SK-N-SH (cell line): ENCODE measurements around the gene VGLL4. TPM values are rescaled to one million over a fixed set of nuclear protein-coding genes. Genes with fewer than 3 reads are reported as not detected.

Experiments
- CTCF ChIA-PET: fragments of 300-600, 350-600 bp; formaldehyde crosslinking; extraction: SDS; loops from one replicate; lab custom pipeline; 2021; lab: Yijun Ruan, JAX
- POLR2A ChIA-PET: fragments of 350-600 bp; sonication (Branson Sonifier 250); formaldehyde crosslinking; extraction: SDS; loops from one replicate; lab custom pipeline; 2020; ENCODE audit warnings: antibody characterized with exemption, inconsistent platforms; lab: Yijun Ruan, JAX
- DNase-seq: peaks from one replicate; pipeline ENCODE4 v3.0.0; 2012
- H2AFZ ChIP-seq: fragments of 200-600 bp; sonication (generic); 2 replicates; pipeline ENCODE4 v1.8.1; 2016; ENCODE audit warnings: antibody characterized with exemption, mild to moderate bottlenecking, low read depth
- H3F3A ChIP-seq: fragments of 200-600 bp; sonication (generic); replicated peaks from 2 replicates; pipeline ENCODE3; 2016; ENCODE audit warnings: antibody characterized with exemption, mild to moderate bottlenecking; ENCODE audit not compliant: insufficient read depth
- H3K27ac ChIP-seq, 2 experiments: fragments of 200-500 bp in 1 of 2; fragments of 200-600 bp in 1 of 2; sonication (Bioruptor generic) in 1 of 2; sonication (generic), shearing (Covaris generic) in 1 of 2; 2 replicates each; pipeline versions ENCODE4 v1.5.1 to v1.6.1; 2014 to 2016; ENCODE audit warnings: low read depth in 2 of 2, inconsistent platforms in 1 of 2, low read length in 1 of 2, mild to moderate bottlenecking in 1 of 2, mixed read lengths in 1 of 2
- H3K27me3 ChIP-seq: fragments of 200-600 bp; sonication (generic), shearing (Covaris generic); 2 replicates; pipeline ENCODE4 v1.6.1; 2016; ENCODE audit warnings: mixed run types; ENCODE audit not compliant: insufficient read depth
- H3K36me3 ChIP-seq, 2 experiments: fragments of 200-500 bp in 1 of 2; fragments of 200-600 bp in 1 of 2; sonication (Bioruptor generic) in 1 of 2; sonication (generic) in 1 of 2; replicated peaks in 1 of 2; 2 replicates each; pipeline versions ENCODE3 to v1.5.1; 2014 to 2016; ENCODE audit warnings: low read length in 1 of 2, mild to moderate bottlenecking in 1 of 2; ENCODE audit not compliant: insufficient read depth in 2 of 2, control insufficient read depth in 1 of 2
- H3K4me1 ChIP-seq, 2 experiments: fragments of 200-500 bp in 1 of 2; fragments of 200-600 bp in 1 of 2; sonication (Bioruptor generic) in 1 of 2; sonication (generic), shearing (Covaris generic) in 1 of 2; 2 replicates each; pipeline versions ENCODE4 v1.5.1 to v1.6.1; 2014 to 2016; ENCODE audit warnings: low read depth in 1 of 2, low read length in 1 of 2, mixed run types in 1 of 2; ENCODE audit not compliant: insufficient read depth in 2 of 2, control insufficient read depth in 1 of 2
- H3K4me2 ChIP-seq: fragments of 200-600 bp; sonication (generic), shearing (Covaris generic); 2 replicates; pipeline ENCODE4 v1.6.1; 2017; ENCODE audit warnings: mixed run types
- H3K4me3 ChIP-seq, 2 experiments: fragments of 200-500 bp in 1 of 2; fragments of 200-600 bp in 1 of 2; sonication (Bioruptor generic) in 1 of 2; sonication (generic), shearing (Covaris generic) in 1 of 2; 2 replicates each; pipeline versions ENCODE4 v1.5.1 to v1.8.1; 2014 to 2016; ENCODE audit warnings: low read depth in 2 of 2, inconsistent platforms in 1 of 2, low read length in 1 of 2, mild to moderate bottlenecking in 1 of 2, mixed read lengths in 1 of 2, moderate library complexity in 1 of 2
- H3K79me2 ChIP-seq: fragments of 200-600 bp; sonication (generic); 2 replicates; pipeline ENCODE4 v1.8.1; 2017; ENCODE audit warnings: mild to moderate bottlenecking; ENCODE audit not compliant: insufficient read depth
- H3K9ac ChIP-seq: fragments of 200-600 bp; sonication (generic); 2 replicates; pipeline ENCODE4 v1.6.1; 2017; ENCODE audit warnings: mixed run types
- H3K9me2 ChIP-seq: fragments of 200-600 bp; sonication (generic); 2 replicates; pipeline ENCODE4 v1.6.1; 2017; ENCODE audit warnings: mixed run types
- H3K9me3 ChIP-seq: fragments of 200-600 bp; sonication (generic); 2 replicates; pipeline ENCODE4 v1.6.1; 2017; ENCODE audit warnings: mixed run types, mild to moderate bottlenecking, moderate library complexity
- H4K20me1 ChIP-seq: fragments of 200-600 bp; sonication (generic); 2 replicates; pipeline ENCODE4 v1.6.1; 2017; ENCODE audit warnings: mild to moderate bottlenecking, mixed run types; ENCODE audit not compliant: insufficient read depth
- ELF1 ChIP-seq: IDR thresholded peaks from 2 replicates; pipeline ENCODE4 v1.4.0; 2012
- EZH2phosphoT487 ChIP-seq: fragments of 200-600 bp; sonication (generic); IDR thresholded peaks from 2 replicates; pipeline ENCODE4 v1.6.1; 2017; ENCODE audit warnings: low read depth, mixed run types, mild to moderate bottlenecking, antibody characterized with exemption, moderate library complexity, borderline replicate concordance
- GABPA ChIP-seq: IDR thresholded peaks from 2 replicates; pipeline ENCODE4 v1.4.0; 2012; ENCODE audit warnings: low read depth, mild to moderate bottlenecking
- MEF2A ChIP-seq: IDR thresholded peaks from 2 replicates; pipeline ENCODE4 v1.4.0; 2012; ENCODE audit warnings: low read depth, borderline replicate concordance
- NFIC ChIP-seq: IDR thresholded peaks from 2 replicates; pipeline ENCODE4 v1.4.0; 2012; ENCODE audit warnings: borderline replicate concordance
- POLR2AphosphoS5 ChIP-seq: IDR thresholded peaks from 2 replicates; pipeline ENCODE4 v1.6.1; 2012; ENCODE audit warnings: low read depth, low read length
- RFX5 ChIP-seq: IDR thresholded peaks from 2 replicates; pipeline ENCODE4 v1.6.1; 2012; ENCODE audit warnings: mild to moderate bottlenecking, improper control_type of control experiment, low read length
- TCF12 ChIP-seq: IDR thresholded peaks from 2 replicates; pipeline ENCODE4 v1.4.0; 2012
- TEAD4 ChIP-seq: IDR thresholded peaks from 2 replicates; pipeline ENCODE4 v1.4.0; 2012; ENCODE audit warnings: mild to moderate bottlenecking, borderline replicate concordance; ENCODE audit not compliant: insufficient read depth
- WGBS: methylation state at CpG from one replicate; pipeline ENCODE4 v1.1.6; 2017; ENCODE audit warnings: low lambda C conversion rate; 5-methylcytosine and 5-hydroxymethylcytosine counted together
- polyA plus RNA-seq, 3 experiments: library from polyadenylated mRNA; depleted of rRNA; stranded (reverse); fragments of >200 nt; gene quantifications; 2 replicates each; pipeline ENCODE4 v1.2.3, GENCODE V29; 2012
- TF ChIP-seq, protein P1 (sequence below): fragments of 150-350 bp; IDR thresholded peaks from 2 replicates; pipeline ENCODE4 v1.6.1; 2016; ENCODE audit warnings: mild to moderate bottlenecking, low read depth, low read length
- TF ChIP-seq, protein P2 (sequence below): IDR thresholded peaks from 2 replicates; pipeline ENCODE4 v1.4.0; 2012; ENCODE audit warnings: low read depth, borderline replicate concordance
- TF ChIP-seq, protein P3 (sequence below): IDR thresholded peaks from 2 replicates; pipeline ENCODE4 v1.6.1; 2012; ENCODE audit warnings: mild to moderate bottlenecking, low read depth, low read length, moderate library complexity

Gene VGLL4
- polyA plus RNA-seq, 1 of the 3 experiments (the other 2 are of a cell fraction): 48.9 TPM

DNA sequence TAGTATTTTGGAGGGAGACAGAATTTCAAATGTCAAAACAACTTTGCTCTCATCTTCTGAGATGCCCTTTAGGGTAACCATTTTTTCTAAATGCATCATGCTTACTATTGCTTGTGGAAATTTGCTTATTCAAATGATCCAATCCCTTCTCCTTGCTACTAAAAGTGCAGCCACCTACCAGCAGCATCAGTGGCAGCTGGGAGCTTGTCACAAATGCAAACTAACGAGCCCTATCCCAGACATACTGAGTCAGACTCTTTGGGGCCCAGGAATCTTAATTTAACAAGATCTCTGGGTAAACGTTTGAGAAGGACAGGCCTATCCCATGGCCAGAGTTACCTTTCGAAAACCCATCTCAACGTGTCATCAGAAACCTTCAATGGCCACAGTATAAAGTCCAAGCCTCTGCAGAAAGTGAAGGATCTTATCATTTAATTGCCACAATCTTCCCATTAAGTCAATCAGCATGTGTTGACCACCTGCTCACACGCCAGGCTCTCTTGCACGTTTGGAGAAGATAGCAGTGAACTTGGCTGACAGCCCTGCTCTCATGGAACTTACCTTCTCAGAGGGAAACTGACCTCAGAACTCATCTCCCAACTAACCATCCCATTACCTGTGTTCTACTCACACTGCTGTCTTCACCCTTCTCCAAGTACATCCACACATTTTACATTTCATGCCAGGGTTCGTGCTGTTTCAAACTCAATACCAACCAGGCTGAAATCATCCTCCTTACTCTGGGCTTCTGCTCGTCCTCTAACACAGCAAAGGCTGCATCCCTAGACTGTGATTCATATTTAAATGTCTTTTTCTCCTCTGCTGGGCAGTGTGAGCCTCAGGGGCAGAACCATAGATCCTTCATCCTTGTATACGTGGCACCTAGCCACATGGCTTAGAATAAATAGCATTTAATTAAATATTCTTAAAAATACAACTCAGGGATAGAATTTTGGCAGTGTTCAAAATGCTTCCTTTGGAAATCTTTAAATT lies 24.8 kb upstream of the VGLL4 start:
- peaks cover 20% of the 10 kb centered on the region for H3F3A ChIP-seq
- no peaks in the 10 kb centered on the region for H3K36me3 ChIP-seq
- H4K20me1 ChIP-seq: peaks cover 16% of the 10 kb centered on the region
- DNase-seq: no peak
- 76% methylated on average over 9 of the region's 9 CpGs for WGBS
- H2AFZ ChIP-seq: no peak overlapping the region
- ChIA-PET CTCF (interaction anchor here (0.6 to 0.7 kb wide), 2 partner anchors 154 to 613 kb away, joined by 3 read pairs; no protein-coding TSS in a partner anchor), POLR2A (no interaction called here)
- H3K9ac ChIP-seq: no peak overlapping the region
- no peak overlapping the region for H3K27ac ChIP-seq
- H3K4me1 ChIP-seq: peaks cover 9 to 14% of the 10 kb centered on the region in 2 experiments; a peak in 3 of 4 replicates
- no peak overlapping the region for H3K4me3 ChIP-seq
- no peaks in the 10 kb centered on the region for H3K9me3 ChIP-seq
- no peak for TF ChIP-seq TCF12
- TF ChIP-seq, protein P1, sequence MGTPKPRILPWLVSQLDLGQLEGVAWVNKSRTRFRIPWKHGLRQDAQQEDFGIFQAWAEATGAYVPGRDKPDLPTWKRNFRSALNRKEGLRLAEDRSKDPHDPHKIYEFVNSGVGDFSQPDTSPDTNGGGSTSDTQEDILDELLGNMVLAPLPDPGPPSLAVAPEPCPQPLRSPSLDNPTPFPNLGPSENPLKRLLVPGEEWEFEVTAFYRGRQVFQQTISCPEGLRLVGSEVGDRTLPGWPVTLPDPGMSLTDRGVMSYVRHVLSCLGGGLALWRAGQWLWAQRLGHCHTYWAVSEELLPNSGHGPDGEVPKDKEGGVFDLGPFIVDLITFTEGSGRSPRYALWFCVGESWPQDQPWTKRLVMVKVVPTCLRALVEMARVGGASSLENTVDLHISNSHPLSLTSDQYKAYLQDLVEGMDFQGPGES: no peak
- TF ChIP-seq, protein P2, sequence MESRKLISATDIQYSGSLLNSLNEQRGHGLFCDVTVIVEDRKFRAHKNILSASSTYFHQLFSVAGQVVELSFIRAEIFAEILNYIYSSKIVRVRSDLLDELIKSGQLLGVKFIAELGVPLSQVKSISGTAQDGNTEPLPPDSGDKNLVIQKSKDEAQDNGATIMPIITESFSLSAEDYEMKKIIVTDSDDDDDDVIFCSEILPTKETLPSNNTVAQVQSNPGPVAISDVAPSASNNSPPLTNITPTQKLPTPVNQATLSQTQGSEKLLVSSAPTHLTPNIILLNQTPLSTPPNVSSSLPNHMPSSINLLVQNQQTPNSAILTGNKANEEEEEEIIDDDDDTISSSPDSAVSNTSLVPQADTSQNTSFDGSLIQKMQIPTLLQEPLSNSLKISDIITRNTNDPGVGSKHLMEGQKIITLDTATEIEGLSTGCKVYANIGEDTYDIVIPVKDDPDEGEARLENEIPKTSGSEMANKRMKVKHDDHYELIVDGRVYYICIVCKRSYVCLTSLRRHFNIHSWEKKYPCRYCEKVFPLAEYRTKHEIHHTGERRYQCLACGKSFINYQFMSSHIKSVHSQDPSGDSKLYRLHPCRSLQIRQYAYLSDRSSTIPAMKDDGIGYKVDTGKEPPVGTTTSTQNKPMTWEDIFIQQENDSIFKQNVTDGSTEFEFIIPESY: no peak
- no peak for TF ChIP-seq GABPA
- no peak for TF ChIP-seq ELF1
- no peak for TF ChIP-seq NFIC
- no peak for TF ChIP-seq RFX5
- TF ChIP-seq, all 33 proteins: peak for 0
- Histone ChIP-seq H3K9me2 (no peaks in the 10 kb centered on the region), H3K4me2 (no peak overlapping the region), H3K79me2 (peaks cover 24% of the 10 kb centered on the region), H3K27me3 (no peaks in the 10 kb centered on the region)

DNA sequence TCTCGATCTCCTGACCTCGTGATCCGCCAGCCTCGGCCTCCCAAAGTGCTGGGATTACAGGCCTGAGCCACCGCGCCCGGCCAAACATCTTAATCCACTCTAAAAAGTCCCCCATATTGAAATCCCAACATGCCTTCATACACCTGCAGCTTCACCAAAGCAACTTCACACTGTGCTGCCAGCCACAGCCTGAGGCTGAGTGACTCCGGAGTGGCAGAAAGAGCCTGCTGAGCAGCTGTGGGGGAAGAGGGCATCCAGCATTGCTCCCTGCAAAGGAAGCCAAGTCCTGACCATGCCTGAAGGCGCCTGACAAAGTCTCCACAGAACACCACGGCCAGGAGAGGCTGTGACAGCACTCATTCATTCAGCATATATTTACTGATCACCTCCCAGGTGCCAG lies 21.6 kb upstream of the VGLL4 start:
- no peaks in the 10 kb centered on the region for H3K9me3 ChIP-seq
- H3F3A ChIP-seq: peaks cover 20% of the 10 kb centered on the region
- H4K20me1 ChIP-seq: no peaks in the 10 kb centered on the region
- H3K79me2 ChIP-seq: peaks cover 17% of the 10 kb centered on the region
- H3K9me2 ChIP-seq: no peaks in the 10 kb centered on the region
- POLR2A ChIA-PET: no interaction called here
- H3K27ac ChIP-seq: no peak overlapping the region
- H3K27me3 ChIP-seq: no peaks in the 10 kb centered on the region
- no peak for TF ChIP-seq MEF2A
- TF ChIP-seq RFX5: no peak
- TF ChIP-seq, protein P3, sequence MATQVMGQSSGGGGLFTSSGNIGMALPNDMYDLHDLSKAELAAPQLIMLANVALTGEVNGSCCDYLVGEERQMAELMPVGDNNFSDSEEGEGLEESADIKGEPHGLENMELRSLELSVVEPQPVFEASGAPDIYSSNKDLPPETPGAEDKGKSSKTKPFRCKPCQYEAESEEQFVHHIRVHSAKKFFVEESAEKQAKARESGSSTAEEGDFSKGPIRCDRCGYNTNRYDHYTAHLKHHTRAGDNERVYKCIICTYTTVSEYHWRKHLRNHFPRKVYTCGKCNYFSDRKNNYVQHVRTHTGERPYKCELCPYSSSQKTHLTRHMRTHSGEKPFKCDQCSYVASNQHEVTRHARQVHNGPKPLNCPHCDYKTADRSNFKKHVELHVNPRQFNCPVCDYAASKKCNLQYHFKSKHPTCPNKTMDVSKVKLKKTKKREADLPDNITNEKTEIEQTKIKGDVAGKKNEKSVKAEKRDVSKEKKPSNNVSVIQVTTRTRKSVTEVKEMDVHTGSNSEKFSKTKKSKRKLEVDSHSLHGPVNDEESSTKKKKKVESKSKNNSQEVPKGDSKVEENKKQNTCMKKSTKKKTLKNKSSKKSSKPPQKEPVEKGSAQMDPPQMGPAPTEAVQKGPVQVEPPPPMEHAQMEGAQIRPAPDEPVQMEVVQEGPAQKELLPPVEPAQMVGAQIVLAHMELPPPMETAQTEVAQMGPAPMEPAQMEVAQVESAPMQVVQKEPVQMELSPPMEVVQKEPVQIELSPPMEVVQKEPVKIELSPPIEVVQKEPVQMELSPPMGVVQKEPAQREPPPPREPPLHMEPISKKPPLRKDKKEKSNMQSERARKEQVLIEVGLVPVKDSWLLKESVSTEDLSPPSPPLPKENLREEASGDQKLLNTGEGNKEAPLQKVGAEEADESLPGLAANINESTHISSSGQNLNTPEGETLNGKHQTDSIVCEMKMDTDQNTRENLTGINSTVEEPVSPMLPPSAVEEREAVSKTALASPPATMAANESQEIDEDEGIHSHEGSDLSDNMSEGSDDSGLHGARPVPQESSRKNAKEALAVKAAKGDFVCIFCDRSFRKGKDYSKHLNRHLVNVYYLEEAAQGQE: no peak
- TF ChIP-seq POLR2AphosphoS5: no peak
- no peak for TF ChIP-seq NFIC
- no peak for TF ChIP-seq EZH2phosphoT487
- no peak for TF ChIP-seq TEAD4
- H3K36me3 ChIP-seq: no peaks in the 10 kb centered on the region
- H3K4me2 ChIP-seq: no peak overlapping the region
- H3K4me3 ChIP-seq: no peak overlapping the region
- CTCF ChIA-PET: interaction anchor here (1.1 to 1.9 kb wide), 3 partner anchors 10 to 286 kb away, joined by 3 to 10 read pairs (median 5); no protein-coding TSS in a partner anchor
- 85% methylated on average over 3 of the region's 10 CpGs for WGBS
- H2AFZ ChIP-seq: no peak overlapping the region
- H3K9ac ChIP-seq: no peak overlapping the region
- no peak for DNase-seq
- peaks cover 4 to 7% of the 10 kb centered on the region in 2 experiments; a peak in 2 of 4 replicates for H3K4me1 ChIP-seq
